ENCODE measurements around the gene DCXR. TPM values are rescaled to one million over a fixed set of nuclear protein-coding genes. Genes with fewer than 3 reads are reported as not detected.

DCXR gene
- total RNA-seq, 4 donors from 2014 or later: 23.8 to 125 (median 67.5) TPM

DNA sequence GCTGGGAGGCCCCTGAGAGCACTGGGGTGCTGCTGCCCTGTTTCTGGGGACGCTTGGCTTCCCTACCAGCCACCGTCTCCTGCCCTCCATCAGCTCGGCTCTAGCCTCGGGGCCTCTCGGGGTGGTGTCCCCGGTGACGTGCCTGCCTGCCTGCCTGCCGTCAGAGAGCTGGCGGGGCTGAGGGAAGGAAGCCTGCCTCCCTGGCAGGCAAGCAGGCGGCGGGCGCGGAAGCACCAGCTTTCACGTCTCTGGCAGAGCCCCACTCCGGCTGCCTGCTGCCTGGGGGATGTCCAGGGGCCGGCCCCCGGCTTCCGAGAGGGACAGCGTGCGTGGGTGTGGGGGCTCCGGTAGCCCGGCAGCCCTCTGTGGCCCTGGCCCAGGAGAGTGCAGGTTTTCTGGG, 24.2 kb downstream of the DCXR start:
- H3K36me3 ChIP-seq: no peaks in the 10 kb centered on the region
- H3K9me3 ChIP-seq: no peaks in the 10 kb centered on the region
- intact Hi-C loops (cut with DNase I; ENCODE audit: low total_unique reads): no loop called here
- peak in 1 of 2 donors; percentile 58 for DNase-seq
- no peak overlapping the region for H3K4me3 ChIP-seq
- TF ChIP-seq, protein P1, sequence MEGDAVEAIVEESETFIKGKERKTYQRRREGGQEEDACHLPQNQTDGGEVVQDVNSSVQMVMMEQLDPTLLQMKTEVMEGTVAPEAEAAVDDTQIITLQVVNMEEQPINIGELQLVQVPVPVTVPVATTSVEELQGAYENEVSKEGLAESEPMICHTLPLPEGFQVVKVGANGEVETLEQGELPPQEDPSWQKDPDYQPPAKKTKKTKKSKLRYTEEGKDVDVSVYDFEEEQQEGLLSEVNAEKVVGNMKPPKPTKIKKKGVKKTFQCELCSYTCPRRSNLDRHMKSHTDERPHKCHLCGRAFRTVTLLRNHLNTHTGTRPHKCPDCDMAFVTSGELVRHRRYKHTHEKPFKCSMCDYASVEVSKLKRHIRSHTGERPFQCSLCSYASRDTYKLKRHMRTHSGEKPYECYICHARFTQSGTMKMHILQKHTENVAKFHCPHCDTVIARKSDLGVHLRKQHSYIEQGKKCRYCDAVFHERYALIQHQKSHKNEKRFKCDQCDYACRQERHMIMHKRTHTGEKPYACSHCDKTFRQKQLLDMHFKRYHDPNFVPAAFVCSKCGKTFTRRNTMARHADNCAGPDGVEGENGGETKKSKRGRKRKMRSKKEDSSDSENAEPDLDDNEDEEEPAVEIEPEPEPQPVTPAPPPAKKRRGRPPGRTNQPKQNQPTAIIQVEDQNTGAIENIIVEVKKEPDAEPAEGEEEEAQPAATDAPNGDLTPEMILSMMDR (IDR thresholded peaks at IDR 0.05): no peak
- peak in 1 of 2 donors; percentile 26 for TF ChIP-seq POLR2A (IDR thresholded peaks at IDR 0.05)
- peak overlapping the region; percentile 65 to 71 for H3K27ac ChIP-seq
- no peaks in the 10 kb centered on the region for H3K4me1 ChIP-seq
- no peaks in the 10 kb centered on the region for H3K27me3 ChIP-seq

DNA sequence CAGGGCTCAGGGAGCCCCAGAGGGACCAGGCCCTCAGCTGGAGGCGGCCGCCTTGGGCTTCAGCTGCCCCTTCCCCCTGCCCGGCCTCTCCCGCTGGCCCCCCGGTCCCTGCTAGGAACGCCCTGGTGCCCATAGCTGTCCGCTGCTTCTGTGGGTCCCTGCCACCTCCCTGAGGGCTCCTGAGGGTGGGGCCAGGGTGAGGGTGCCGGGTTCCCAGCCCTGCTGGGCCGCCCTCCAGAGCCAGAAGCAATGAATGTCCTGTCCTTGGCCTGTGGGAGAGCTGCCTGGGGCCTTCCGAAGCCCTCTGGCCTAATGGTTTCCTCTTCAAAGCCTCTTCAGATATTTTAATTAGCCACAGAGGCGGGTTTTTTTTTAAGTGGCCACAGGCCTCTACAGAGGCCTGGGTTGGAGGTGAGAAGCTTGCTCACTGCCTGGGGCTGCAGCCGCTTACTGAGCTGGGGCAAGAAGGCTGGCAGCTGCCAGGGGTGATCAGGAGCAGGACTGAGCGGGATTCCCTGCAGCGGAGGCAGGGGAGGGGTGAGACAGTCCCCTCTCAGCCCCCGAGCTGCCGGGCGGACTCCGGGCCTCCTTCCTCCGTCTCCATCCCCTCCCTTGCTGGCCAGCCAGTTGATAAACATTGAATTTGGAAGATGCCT, 24.7 kb downstream of the DCXR start:
- Histone ChIP-seq H3K27me3 (no peaks in the 10 kb centered on the region), H3K27ac (peak overlapping the region; percentile 65 to 71), H3K4me3 (no peak overlapping the region), H3K9me3 (no peaks in the 10 kb centered on the region), H3K36me3 (no peaks in the 10 kb centered on the region), H3K4me1 (no peaks in the 10 kb centered on the region)
- no peak for TF ChIP-seq POLR2A (IDR thresholded peaks at IDR 0.05)
- TF ChIP-seq, protein P1 (IDR thresholded peaks at IDR 0.05): no peak
- no peak for DNase-seq
- intact Hi-C loops (cut with DNase I; ENCODE audit: low total_unique reads): no loop called here

DNA sequence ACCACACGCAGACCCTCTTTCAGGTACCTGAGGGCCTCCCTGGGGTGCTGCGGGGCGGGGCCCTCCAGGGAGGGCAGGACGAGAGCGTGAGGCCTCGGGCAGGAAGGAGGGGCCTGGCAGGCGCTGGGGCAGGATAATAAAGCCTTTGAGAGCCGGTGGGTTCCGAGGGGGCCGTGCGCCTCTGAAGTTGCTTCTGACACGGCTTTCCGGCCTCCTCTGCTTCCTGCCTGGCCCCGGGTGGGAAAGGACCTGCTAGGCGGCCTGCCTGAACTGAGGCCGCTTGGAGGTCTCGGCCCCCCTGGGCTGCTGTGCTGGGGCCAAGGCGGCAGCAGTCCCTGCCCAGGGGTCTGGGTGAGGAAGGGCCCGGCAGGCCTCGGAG, 25.2 kb downstream of the DCXR start:
- no peaks in the 10 kb centered on the region for H3K27me3 ChIP-seq
- intact Hi-C loops (cut with DNase I; ENCODE audit: low total_unique reads): no loop called here
- peak overlapping the region; percentile 65 to 71 for H3K27ac ChIP-seq

DNA sequence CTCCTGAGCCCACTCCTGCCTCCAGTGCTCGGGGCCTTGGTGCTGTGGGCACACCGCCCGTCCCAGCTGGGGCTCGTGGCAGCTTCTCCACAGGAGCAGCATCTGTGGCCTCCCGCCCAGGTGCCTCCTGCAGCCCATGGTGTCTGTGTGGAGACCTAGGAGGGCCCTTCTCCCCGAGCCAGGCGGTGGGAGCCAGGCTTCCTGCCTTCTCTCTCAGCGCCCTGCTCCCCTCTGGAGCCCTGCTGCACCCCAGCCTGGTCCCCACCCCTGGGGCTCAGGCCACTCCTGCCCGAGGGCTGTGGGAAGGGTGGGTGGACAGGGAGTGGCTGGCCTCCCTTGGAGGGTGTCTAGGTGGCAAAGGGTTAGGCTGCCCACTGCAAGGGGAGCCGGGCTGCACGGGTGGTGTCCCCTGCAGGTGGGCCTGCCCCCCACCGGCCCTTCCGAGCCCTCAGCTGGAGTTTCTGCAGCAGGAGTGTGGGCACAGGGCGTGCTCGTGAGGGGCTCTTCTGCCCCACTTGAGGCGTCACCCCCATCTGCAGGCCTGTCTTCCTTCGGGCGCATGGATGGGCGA, 25.8 kb downstream of the DCXR start:
- intact Hi-C loops (cut with DNase I; ENCODE audit: low total_unique reads): no loop called here
- H3K27ac ChIP-seq: peak overlapping the region in 1 of 2 donors; percentile 65

More for the DNA sequence above, 25.2 kb downstream of the DCXR start:
- Histone ChIP-seq H3K4me3 (no peak overlapping the region), H3K9me3 (no peaks in the 10 kb centered on the region), H3K36me3 (no peaks in the 10 kb centered on the region), H3K4me1 (no peaks in the 10 kb centered on the region)
- no peak for TF ChIP-seq POLR2A (IDR thresholded peaks at IDR 0.05)
- TF ChIP-seq, protein P1 (IDR thresholded peaks at IDR 0.05): no peak
- no peak for DNase-seq

More for the DNA sequence above, 25.8 kb downstream of the DCXR start:
- no peak overlapping the region for H3K4me3 ChIP-seq
- H3K9me3 ChIP-seq: no peaks in the 10 kb centered on the region
- no peak for DNase-seq
- H3K4me1 ChIP-seq: no peaks in the 10 kb centered on the region
- no peak for TF ChIP-seq POLR2A (IDR thresholded peaks at IDR 0.05)
- TF ChIP-seq, protein P1 (IDR thresholded peaks at IDR 0.05): no peak
- no peaks in the 10 kb centered on the region for H3K36me3 ChIP-seq
- no peaks in the 10 kb centered on the region for H3K27me3 ChIP-seq
